Trophoblast cell (in vitro differentiated cells and primary cell): ENCODE measurements around the gene A4GALT.

Experiments used
- DNase-seq, 2 donors: peaks; one replicate each; pipeline ENCODE4 v3.0.0-alpha.2; 2016
- H2AFZ ChIP-seq: 2 replicates; pipeline ENCODE4 v1.6.1; 2013; ENCODE audit warnings: low read length, moderate library complexity, mild to moderate bottlenecking; ENCODE audit not compliant: insufficient read depth, poor library complexity
- H2AK5ac ChIP-seq: 2 replicates; pipeline ENCODE4 v1.6.1; 2013; ENCODE audit warnings: mild to moderate bottlenecking, low read length
- H2BK120ac ChIP-seq: 2 replicates; pipeline ENCODE4 v1.6.1; 2013; ENCODE audit warnings: low read length, mild to moderate bottlenecking, moderate library complexity; ENCODE audit not compliant: insufficient read depth, poor library complexity
- H2BK12ac ChIP-seq: 2 replicates; pipeline ENCODE4 v1.6.1; 2013; ENCODE audit warnings: mild to moderate bottlenecking, low read length, moderate library complexity
- H2BK5ac ChIP-seq: 2 replicates; pipeline ENCODE4 v1.6.1; 2013; ENCODE audit warnings: low read length, low read depth, moderate library complexity, mild to moderate bottlenecking; ENCODE audit not compliant: poor library complexity
- H3K14ac ChIP-seq: 2 replicates; pipeline ENCODE4 v1.6.1; 2013; ENCODE audit warnings: mild to moderate bottlenecking, low read length
- H3K18ac ChIP-seq: 2 replicates; pipeline ENCODE4 v1.6.1; 2013; ENCODE audit warnings: mild to moderate bottlenecking, low read length
- H3K23ac ChIP-seq: 2 replicates; pipeline ENCODE4 v1.6.1; 2013; ENCODE audit warnings: low read length
- H3K27ac ChIP-seq: 2 replicates; pipeline ENCODE4 v1.5.1; 2013; ENCODE audit warnings: low read depth, mild to moderate bottlenecking, inconsistent platforms, low read length, moderate library complexity
- H3K27me3 ChIP-seq: 2 replicates; pipeline ENCODE4 v1.6.1; 2013; ENCODE audit warnings: inconsistent platforms, mild to moderate bottlenecking, low read length, moderate library complexity; ENCODE audit not compliant: insufficient read depth
- H3K36me3 ChIP-seq, 2 experiments: 1 replicate in 1 of 2; 2 replicates in 1 of 2; pipeline ENCODE4 v1.6.1; 2013; ENCODE audit warnings: low read length in 2 of 2, mild to moderate bottlenecking in 2 of 2, moderate library complexity in 1 of 2; ENCODE audit not compliant: insufficient read depth in 2 of 2, control insufficient read depth in 1 of 2
- H3K4ac ChIP-seq: 2 replicates; pipeline ENCODE4 v1.6.1; 2013; ENCODE audit warnings: low read depth, mild to moderate bottlenecking, low read length, moderate library complexity
- H3K4me1 ChIP-seq, 2 experiments: 1 replicate in 1 of 2; 2 replicates in 1 of 2; pipeline ENCODE4 v1.6.1; 2013; ENCODE audit warnings: low read length in 2 of 2, mild to moderate bottlenecking in 2 of 2, moderate library complexity in 1 of 2; ENCODE audit not compliant: insufficient read depth in 2 of 2, control insufficient read depth in 1 of 2
- H3K4me2 ChIP-seq: 2 replicates; pipeline ENCODE4 v1.6.1; 2013; ENCODE audit warnings: inconsistent platforms, mild to moderate bottlenecking, low read length, moderate library complexity
- H3K4me3 ChIP-seq: 2 replicates; pipeline ENCODE4 v1.5.1; 2013; ENCODE audit warnings: mild to moderate bottlenecking, low read depth, low read length, inconsistent platforms
- H3K79me1 ChIP-seq: one replicate; pipeline ENCODE4 v1.6.1; 2013; ENCODE audit warnings: low read length
- H3K79me2 ChIP-seq: 2 replicates; pipeline ENCODE4 v1.6.1; 2013; ENCODE audit warnings: low read length, mild to moderate bottlenecking; ENCODE audit not compliant: control insufficient read depth, insufficient read depth, poor library complexity
- H3K9ac ChIP-seq: 2 replicates; pipeline ENCODE4 v1.6.1; 2013; ENCODE audit warnings: mild to moderate bottlenecking, low read length
- H3K9me3 ChIP-seq: 2 replicates; pipeline ENCODE4 v1.6.1; 2013; ENCODE audit warnings: low read depth, mild to moderate bottlenecking, control low read depth, inconsistent platforms, low read length; ENCODE audit not compliant: insufficient read depth
- H4K12ac ChIP-seq: 2 replicates; pipeline ENCODE4 v1.6.1; 2013; ENCODE audit warnings: low read depth, mild to moderate bottlenecking, low read length, moderate library complexity
- H4K8ac ChIP-seq: 2 replicates; pipeline ENCODE4 v1.6.1; 2013; ENCODE audit warnings: low read depth, mild to moderate bottlenecking, low read length, moderate library complexity
- H4K91ac ChIP-seq: one replicate; pipeline ENCODE4 v1.6.1; 2013; ENCODE audit warnings: low read depth, mild to moderate bottlenecking, low read length, moderate library complexity
- WGBS: extraction: QIAGEN DNeasy Blood & Tissue Kit; methylation state at CpG from one replicate; pipeline ENCODE4 v1.1.7; 2013; ENCODE audit warnings: missing lambda C conversion rate; ENCODE audit not compliant: insufficient read length, insufficient coverage; ENCODE audit errors: extremely low coverage; 5-methylcytosine and 5-hydroxymethylcytosine counted together

The A4GALT gene

DNA sequence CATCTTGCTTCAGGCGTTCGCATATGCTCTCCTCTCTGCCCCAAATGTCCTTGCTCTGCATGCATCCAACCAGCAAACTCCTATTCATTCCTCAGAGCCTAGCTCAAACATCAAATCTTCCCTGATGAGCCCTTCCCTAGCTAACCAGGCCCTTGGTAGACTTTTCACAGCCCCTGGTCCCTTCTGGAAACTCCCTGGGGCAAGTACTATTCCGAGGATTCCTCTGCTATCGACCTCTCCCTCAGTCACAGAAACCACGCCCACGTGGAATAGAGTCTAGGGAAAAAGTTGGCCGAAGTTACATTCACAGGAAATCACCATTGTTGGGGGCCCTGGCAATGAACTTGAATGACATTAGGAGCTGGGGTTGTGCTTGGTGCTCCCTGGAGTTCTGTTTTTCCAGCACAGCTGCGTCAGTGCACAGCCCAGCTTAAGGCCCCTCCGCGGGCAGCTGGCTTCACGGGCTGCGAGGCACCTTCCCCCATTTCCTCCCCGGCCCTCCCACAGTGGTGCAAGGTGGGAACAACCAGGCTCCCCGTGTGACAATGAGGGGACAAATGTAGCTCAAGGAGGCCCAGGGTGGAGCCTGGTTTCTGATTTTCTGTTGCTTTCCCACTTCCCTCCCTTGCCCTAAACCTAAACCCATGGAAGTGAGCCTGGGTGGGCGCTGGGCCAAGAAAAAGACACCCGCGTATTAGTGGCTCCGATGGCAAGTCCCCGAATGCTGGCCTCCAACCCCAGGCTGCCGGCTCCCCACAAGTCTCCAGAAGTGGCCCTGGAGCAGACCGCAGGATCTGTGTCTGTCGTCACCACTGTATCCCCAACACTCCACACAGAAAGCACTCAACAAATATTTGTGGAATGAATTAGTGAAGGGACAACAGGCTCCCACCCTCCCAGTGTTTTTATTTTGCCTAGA lies 76.0 kb downstream of the A4GALT start:
- peaks cover 24 to 33% of the 10 kb centered on the region in 2 experiments for H3K4me1 ChIP-seq
- no CpG with 5 or more reads among the region's 22 CpGs for WGBS

DNA sequence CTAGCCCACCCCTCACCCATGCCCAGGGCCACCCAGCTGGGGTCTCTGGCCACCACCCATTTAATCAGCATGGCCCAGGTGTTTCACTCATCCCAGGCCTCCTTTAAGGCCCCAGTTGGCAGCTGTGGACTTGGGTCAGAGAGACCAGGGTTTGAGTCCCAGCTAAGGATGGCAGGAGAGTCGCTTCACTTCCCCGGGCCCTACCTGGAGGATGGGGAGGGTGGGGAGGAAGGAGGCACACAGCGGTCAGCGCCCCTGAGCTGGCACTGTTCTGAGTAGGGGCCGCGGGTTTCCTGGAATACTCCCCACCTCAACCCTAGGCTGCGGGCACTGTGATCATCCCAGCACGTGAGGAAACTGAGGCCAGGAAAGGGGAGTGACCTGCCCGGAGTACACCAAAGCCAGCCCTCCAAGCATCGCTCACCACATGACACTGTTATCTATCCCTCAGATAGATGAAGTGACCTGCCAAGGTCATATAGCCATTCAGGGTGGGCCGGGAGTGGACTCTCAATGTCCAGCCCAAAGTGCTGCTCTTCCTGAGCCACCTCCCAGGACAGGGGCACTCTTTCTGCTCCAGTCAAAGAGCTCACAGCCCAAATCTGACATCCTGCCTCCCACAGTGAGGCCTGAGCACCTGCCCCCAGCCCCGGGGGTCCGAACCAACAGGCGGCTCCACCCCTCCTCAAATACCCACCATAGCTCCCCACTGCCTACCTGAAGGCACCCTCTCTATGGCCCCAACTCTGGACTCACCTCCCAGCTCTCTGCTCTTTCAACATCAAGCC lies 76.8 kb downstream of the A4GALT start:
- no peak overlapping the region for H4K12ac ChIP-seq
- no peak overlapping the region for H3K4me3 ChIP-seq
- no peak overlapping the region for H3K23ac ChIP-seq
- H2BK5ac ChIP-seq: no peak overlapping the region
- H3K14ac ChIP-seq: no peak overlapping the region
- peaks cover 2% of the 10 kb centered on the region for H3K79me1 ChIP-seq
- no peak overlapping the region for H3K27ac ChIP-seq
- H3K4me2 ChIP-seq: no peak overlapping the region
- H3K27me3 ChIP-seq: no peaks in the 10 kb centered on the region
- no peaks in the 10 kb centered on the region for H3K9me3 ChIP-seq
- no peak overlapping the region for H4K8ac ChIP-seq
- H2BK120ac ChIP-seq: no peak overlapping the region
- H3K79me2 ChIP-seq: peaks cover 14% of the 10 kb centered on the region
- no peak overlapping the region for H3K18ac ChIP-seq
- no peak overlapping the region for H4K91ac ChIP-seq
- no peak overlapping the region for H2AK5ac ChIP-seq
- DNase-seq: no peak
- H3K4me1 ChIP-seq: peaks cover 23 to 32% of the 10 kb centered on the region in 2 experiments
- WGBS: no CpG with 5 or more reads among the region's 14 CpGs
- H2BK12ac ChIP-seq: no peak overlapping the region
- peak overlapping the region; percentile 10 for H3K4ac ChIP-seq
- H3K36me3 ChIP-seq: peaks cover 0 to 7% of the 10 kb centered on the region in 2 experiments
- H2AFZ ChIP-seq: no peak overlapping the region
- H3K9ac ChIP-seq: no peak overlapping the region

More for the DNA sequence above, 76.0 kb downstream of the A4GALT start:
- peak in 1 of 2 donors; percentile 45 for DNase-seq
- no peak overlapping the region for H3K4me2 ChIP-seq
- no peak overlapping the region for H2BK12ac ChIP-seq
- no peak overlapping the region for H3K27ac ChIP-seq
- no peak overlapping the region for H4K91ac ChIP-seq
- H3K9ac ChIP-seq: no peak overlapping the region
- no peak overlapping the region for H4K8ac ChIP-seq
- peaks cover 7% of the 10 kb centered on the region for H3K79me1 ChIP-seq
- peak overlapping the region; percentile 17 for H3K18ac ChIP-seq
- no peak overlapping the region for H3K14ac ChIP-seq
- no peak overlapping the region for H2BK5ac ChIP-seq
- no peak overlapping the region for H2AFZ ChIP-seq
- H3K23ac ChIP-seq: no peak overlapping the region
- H3K4me3 ChIP-seq: no peak overlapping the region
- peak overlapping the region; percentile 1 for H3K4ac ChIP-seq
- H3K36me3 ChIP-seq: peaks cover 0 to 7% of the 10 kb centered on the region in 2 experiments
- H3K79me2 ChIP-seq: peaks cover 18% of the 10 kb centered on the region
- no peak overlapping the region for H2BK120ac ChIP-seq
- H2AK5ac ChIP-seq: peak overlapping the region; percentile 7
- no peaks in the 10 kb centered on the region for H3K9me3 ChIP-seq
- peak overlapping the region; percentile 12 for H4K12ac ChIP-seq
- H3K27me3 ChIP-seq: no peaks in the 10 kb centered on the region

DNA sequence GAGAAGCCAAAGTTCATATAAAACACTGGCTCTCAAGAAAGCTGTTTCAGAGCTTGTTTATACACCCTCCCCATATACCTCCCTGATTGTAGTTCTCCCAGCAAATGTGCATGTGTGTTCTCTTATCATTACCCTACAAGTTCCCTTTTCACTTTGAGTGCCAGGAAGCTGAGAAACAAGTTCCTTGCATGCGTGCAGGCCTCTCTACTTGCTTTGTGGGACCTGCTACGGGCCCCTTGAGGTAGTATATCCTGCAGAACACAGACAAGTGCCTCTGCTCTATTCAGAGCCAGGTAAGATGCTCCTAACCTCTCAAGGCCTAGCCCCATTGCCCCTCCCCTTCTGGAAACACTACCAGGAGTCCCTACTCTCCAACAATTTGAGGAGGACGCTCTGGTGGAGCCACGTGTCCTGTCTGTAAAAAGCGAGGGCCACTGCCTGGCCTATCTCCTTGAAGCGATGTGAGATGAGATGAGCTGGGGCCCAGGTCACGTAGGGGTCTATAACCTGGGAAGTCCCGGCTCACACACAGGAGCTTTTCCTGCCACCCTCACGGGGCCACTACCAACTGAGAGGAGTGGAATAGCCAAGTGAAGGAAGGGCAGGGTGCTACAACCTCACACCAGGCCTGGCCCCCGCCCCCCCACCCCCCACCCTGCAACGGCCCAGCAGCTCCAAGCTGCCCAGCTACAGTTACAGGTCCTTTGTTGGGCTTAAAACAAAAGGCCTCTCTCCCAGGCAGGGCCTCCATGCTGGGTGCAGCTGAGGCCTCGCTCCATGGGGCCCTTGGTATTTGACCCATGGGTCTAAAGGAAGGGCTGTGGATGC lies 77.7 kb downstream of the A4GALT start:
- Histone ChIP-seq H3K4me2 (no peak overlapping the region), H2BK120ac (no peak overlapping the region), H3K9ac (no peak overlapping the region), H4K8ac (no peak overlapping the region), H2BK5ac (no peak overlapping the region), H3K9me3 (no peaks in the 10 kb centered on the region), H2AK5ac (no peak overlapping the region), H3K23ac (no peak overlapping the region), H3K18ac (no peak overlapping the region), H3K14ac (no peak overlapping the region), H3K27ac (no peak overlapping the region), H2AFZ (no peak overlapping the region), H3K4me1 (peaks cover 17 to 25% of the 10 kb centered on the region in 2 experiments), H4K12ac (no peak overlapping the region), H3K79me2 (peaks cover 8% of the 10 kb centered on the region), H3K27me3 (no peaks in the 10 kb centered on the region), H3K36me3 (peaks cover 0 to 7% of the 10 kb centered on the region in 2 experiments), H3K4ac (peak overlapping the region; percentile 10), H4K91ac (no peak overlapping the region), H3K79me1 (no peaks in the 10 kb centered on the region), H2BK12ac (no peak overlapping the region), H3K4me3 (no peak overlapping the region)
- DNase-seq: no peak
- WGBS: no CpG with 5 or more reads among the region's 12 CpGs
